ENCODE measurements around the gene CHMP1B. TPM values are rescaled to one million over a fixed set of nuclear protein-coding genes. Genes with fewer than 3 reads are reported as not detected.

Gene CHMP1B
- total and polyA plus RNA-seq, 2 donors (not counting 1 experiment from before 2014, with no cell fraction given) = 26.5 to 49.7 TPM

GRCh38 chr18:11866764-11867163, 15.6 kb downstream of the CHMP1B start:
- Histone ChIP-seq H3K4me2 (ENCODE audit: extremely low read depth, insufficient read depth, low read length) (no peak overlapping the region), H3K9me3 (ENCODE audit: control insufficient read depth, insufficient read depth, low read depth, low read length) (no peaks in the 10 kb centered on the region), H3K27me3 (ENCODE audit: control insufficient read depth, insufficient read depth, low read length) (no peaks in the 10 kb centered on the region), H3K79me2 (ENCODE audit: control insufficient read depth, insufficient read depth, low read length) (no peaks in the 10 kb centered on the region), H3K4me3 (replicated peaks in 1 of 4; ENCODE audit: control extremely low read depth in 1 of 4, insufficient read depth in 1 of 4, low read depth in 3 of 4, low read length in 4 of 4) (no peak overlapping the region), H3K27ac (ENCODE audit: insufficient read depth, low read length) (no peak overlapping the region), H3K4me1 (ENCODE audit: control insufficient read depth, extremely low read depth, insufficient read depth, low read length) (no peaks in the 10 kb centered on the region), H3K9ac (ENCODE audit: insufficient read depth, low read length) (no peak overlapping the region), H3K36me3 (ENCODE audit: control insufficient read depth, insufficient read depth, low read length) (no peaks in the 10 kb centered on the region), H2AFZ (ENCODE audit: low read length) (no peak overlapping the region), H4K20me1 (ENCODE audit: control insufficient read depth, extremely low read depth, insufficient read depth, low read length) (no peaks in the 10 kb centered on the region)
- TF ChIP-seq, protein P1, sequence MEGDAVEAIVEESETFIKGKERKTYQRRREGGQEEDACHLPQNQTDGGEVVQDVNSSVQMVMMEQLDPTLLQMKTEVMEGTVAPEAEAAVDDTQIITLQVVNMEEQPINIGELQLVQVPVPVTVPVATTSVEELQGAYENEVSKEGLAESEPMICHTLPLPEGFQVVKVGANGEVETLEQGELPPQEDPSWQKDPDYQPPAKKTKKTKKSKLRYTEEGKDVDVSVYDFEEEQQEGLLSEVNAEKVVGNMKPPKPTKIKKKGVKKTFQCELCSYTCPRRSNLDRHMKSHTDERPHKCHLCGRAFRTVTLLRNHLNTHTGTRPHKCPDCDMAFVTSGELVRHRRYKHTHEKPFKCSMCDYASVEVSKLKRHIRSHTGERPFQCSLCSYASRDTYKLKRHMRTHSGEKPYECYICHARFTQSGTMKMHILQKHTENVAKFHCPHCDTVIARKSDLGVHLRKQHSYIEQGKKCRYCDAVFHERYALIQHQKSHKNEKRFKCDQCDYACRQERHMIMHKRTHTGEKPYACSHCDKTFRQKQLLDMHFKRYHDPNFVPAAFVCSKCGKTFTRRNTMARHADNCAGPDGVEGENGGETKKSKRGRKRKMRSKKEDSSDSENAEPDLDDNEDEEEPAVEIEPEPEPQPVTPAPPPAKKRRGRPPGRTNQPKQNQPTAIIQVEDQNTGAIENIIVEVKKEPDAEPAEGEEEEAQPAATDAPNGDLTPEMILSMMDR (conservative IDR thresholded peaks at IDR 0.05 in 1 of 2, IDR thresholded peaks at IDR 0.05 in 1 of 2; ENCODE audit: low read depth in 1 of 2, low read length in 2 of 2) = no peak
- TF ChIP-seq EZH2 (IDR thresholded peaks at IDR 0.05; ENCODE audit: low read length, missing control alignments) = no peak
- DNase-seq (ENCODE audit: low read depth in 2 of 2) = no peak

DNA sequence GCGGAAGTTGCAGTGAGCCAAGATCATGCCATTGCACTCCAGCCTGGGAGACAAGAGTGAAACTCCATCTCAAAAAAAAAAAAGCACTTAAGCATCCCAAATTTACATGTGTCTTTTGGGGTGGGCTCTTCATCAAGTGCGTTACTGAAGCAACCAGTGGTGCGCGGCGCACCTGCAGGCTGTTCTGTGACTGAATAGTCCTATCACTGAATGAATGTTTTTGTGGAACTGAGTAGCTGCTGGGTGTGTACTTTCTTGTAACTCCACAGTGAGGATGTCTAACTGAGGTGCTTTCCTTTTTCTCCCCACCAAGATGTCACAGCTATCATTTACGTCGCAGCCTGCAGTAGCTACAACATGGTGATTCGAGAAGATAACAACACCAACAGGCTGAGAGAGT, 17.0 kb downstream of the CHMP1B start:
- no peaks in the 10 kb centered on the region for H3K9me3 ChIP-seq (ENCODE audit: control insufficient read depth, insufficient read depth, low read depth, low read length)
- DNase-seq (ENCODE audit: low read depth in 2 of 2) = no peak
- H3K4me3 ChIP-seq (replicated peaks in 1 of 4; ENCODE audit: control extremely low read depth in 1 of 4, insufficient read depth in 1 of 4, low read depth in 3 of 4, low read length in 4 of 4) = no peak overlapping the region
- no peak for TF ChIP-seq EZH2 (IDR thresholded peaks at IDR 0.05; ENCODE audit: low read length, missing control alignments)
- TF ChIP-seq, protein P1 (conservative IDR thresholded peaks at IDR 0.05 in 1 of 2, IDR thresholded peaks at IDR 0.05 in 1 of 2; ENCODE audit: low read depth in 1 of 2, low read length in 2 of 2) = no peak
- H3K9ac ChIP-seq (ENCODE audit: insufficient read depth, low read length) = no peak overlapping the region
- H3K27me3 ChIP-seq (ENCODE audit: control insufficient read depth, insufficient read depth, low read length) = no peaks in the 10 kb centered on the region
- no peak overlapping the region for H2AFZ ChIP-seq (ENCODE audit: low read length)
- no peaks in the 10 kb centered on the region for H3K4me1 ChIP-seq (ENCODE audit: control insufficient read depth, extremely low read depth, insufficient read depth, low read length)
- no peak overlapping the region for H3K27ac ChIP-seq (ENCODE audit: insufficient read depth, low read length)
- no peaks in the 10 kb centered on the region for H3K79me2 ChIP-seq (ENCODE audit: control insufficient read depth, insufficient read depth, low read length)
- H3K4me2 ChIP-seq (ENCODE audit: extremely low read depth, insufficient read depth, low read length) = no peak overlapping the region
- no peaks in the 10 kb centered on the region for H3K36me3 ChIP-seq (ENCODE audit: control insufficient read depth, insufficient read depth, low read length)
- H4K20me1 ChIP-seq (ENCODE audit: control insufficient read depth, extremely low read depth, insufficient read depth, low read length) = no peaks in the 10 kb centered on the region

- no peak overlapping the region for H3K4me3 ChIP-seq (replicated peaks in 1 of 4; ENCODE audit: control extremely low read depth in 1 of 4, insufficient read depth in 1 of 4, low read depth in 3 of 4, low read length in 4 of 4)
- DNase-seq (ENCODE audit: low read depth in 2 of 2) = no peak
- H3K4me1 ChIP-seq (ENCODE audit: control insufficient read depth, extremely low read depth, insufficient read depth, low read length) = no peaks in the 10 kb centered on the region
Measured at GRCh38 chr18:11871501-11871900, 20.3 kb downstream of the CHMP1B start.

More at GRCh38 chr18:11871501-11871900, 20.3 kb downstream of the CHMP1B start:
- Histone ChIP-seq H3K27ac (ENCODE audit: insufficient read depth, low read length) (no peak overlapping the region), H3K27me3 (ENCODE audit: control insufficient read depth, insufficient read depth, low read length) (no peaks in the 10 kb centered on the region), H4K20me1 (ENCODE audit: control insufficient read depth, extremely low read depth, insufficient read depth, low read length) (no peaks in the 10 kb centered on the region), H3K4me2 (ENCODE audit: extremely low read depth, insufficient read depth, low read length) (no peak overlapping the region), H3K9me3 (ENCODE audit: control insufficient read depth, insufficient read depth, low read depth, low read length) (no peaks in the 10 kb centered on the region), H3K9ac (ENCODE audit: insufficient read depth, low read length) (no peak overlapping the region), H3K79me2 (ENCODE audit: control insufficient read depth, insufficient read depth, low read length) (no peaks in the 10 kb centered on the region), H3K36me3 (ENCODE audit: control insufficient read depth, insufficient read depth, low read length) (no peaks in the 10 kb centered on the region), H2AFZ (ENCODE audit: low read length) (no peak overlapping the region)
- no peak for TF ChIP-seq EZH2 (IDR thresholded peaks at IDR 0.05; ENCODE audit: low read length, missing control alignments)
- TF ChIP-seq, protein P1 (conservative IDR thresholded peaks at IDR 0.05 in 1 of 2, IDR thresholded peaks at IDR 0.05 in 1 of 2; ENCODE audit: low read depth in 1 of 2, low read length in 2 of 2) = no peak
